Measurements from ENCODE around the gene CHMP1B.
"Not testable (repeated sequence)": the region's sequence is repeated elsewhere in the genome, so short reads cannot be mapped to it uniquely, and the experiment has no call there.

Gene CHMP1B

GRCh38 chr18:11872479-11873136 lies 21.4 kb downstream of the CHMP1B start:
- peak; percentile 18 for DNase-seq

DNA sequence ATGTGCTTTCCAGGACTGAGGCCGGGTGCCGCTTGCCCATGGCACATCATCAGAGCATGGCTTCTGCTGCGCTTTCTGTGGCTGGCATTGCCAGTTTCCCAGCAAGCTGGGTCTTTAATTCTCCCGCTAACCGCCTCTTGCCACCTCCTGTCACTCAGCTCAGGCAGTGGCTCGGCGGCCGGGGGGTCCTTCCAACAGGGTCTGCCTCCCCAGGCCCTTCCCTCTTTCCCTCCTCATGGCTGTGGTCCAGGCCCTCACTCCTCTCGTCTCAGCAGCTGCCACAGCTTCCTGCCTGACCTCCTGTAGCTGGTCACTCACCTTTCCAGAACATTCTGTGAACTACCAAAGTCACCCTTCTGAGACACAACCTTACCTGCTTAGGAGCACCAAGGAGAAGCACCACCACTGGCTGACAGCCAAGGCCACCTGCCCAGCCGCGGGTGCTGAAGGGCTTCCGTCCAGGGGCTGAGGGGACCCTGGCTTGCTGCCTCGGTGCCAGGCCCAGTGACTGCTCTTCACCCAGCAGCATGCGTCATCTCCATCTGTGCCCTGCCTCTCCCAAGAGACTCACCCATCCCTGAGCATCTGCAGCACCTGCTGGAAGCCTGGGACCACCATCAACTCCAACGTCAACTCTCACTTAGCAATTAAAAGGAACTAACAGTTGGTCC lies 22.6 kb downstream of the CHMP1B start:
- DNase-seq = no peak

DNA sequence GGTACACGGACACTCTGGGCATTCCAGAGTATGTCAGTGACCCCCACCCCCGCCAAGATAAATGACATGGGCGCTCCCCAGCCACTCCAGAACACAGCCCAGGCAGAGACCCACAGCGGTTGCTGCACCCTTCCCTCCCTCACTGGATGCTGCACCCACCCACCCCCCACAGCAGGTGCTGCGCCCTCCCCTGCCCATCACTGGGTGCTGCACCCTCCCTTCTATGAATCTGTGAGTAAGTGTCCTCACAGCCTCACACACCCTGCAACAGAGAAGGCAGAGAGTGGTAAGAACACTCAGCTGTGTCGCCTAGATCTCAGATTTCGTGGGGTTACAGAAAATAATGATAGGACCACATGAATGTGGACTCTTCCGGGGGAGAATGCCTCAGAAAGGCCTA lies 23.5 kb downstream of the CHMP1B start:
- no peak for DNase-seq

GRCh38 chr18:11877497-11878135 lies 26.4 kb downstream of the CHMP1B start:
- no peak for DNase-seq

DNA sequence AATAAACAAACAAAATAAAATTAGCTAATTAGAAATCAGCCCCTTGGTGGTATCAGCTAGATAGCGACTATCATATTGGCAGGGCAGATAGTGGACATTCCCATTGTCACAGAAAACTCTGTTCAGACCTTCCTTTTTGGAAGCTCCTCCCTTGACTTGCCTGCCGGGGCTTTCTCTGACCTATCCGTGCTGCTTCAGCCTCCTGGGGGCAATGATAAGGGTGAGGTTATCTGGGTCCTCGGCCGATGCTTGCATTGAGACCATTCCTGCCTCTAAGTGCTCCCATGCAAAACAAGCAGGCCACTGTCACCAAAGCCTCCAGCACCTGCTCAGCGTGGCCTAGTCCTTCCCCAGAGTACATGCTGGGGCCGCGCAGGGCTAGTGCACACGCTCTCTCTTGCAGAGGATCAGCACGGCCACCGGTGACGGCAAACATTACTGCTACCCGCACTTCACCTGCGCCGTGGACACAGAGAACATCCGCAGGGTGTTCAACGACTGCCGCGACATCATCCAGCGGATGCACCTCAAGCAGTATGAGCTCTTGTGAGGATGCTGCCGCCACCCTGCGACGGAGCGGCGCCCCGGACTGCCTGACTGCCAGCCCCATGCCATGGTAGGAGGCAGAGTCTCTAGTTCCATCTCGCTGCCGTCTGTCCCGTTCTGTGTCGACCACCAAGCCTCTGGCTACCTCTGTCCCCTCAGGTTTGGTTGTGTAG lies 29.5 kb downstream of the CHMP1B start:
- DNase-seq = no peak

DNA sequence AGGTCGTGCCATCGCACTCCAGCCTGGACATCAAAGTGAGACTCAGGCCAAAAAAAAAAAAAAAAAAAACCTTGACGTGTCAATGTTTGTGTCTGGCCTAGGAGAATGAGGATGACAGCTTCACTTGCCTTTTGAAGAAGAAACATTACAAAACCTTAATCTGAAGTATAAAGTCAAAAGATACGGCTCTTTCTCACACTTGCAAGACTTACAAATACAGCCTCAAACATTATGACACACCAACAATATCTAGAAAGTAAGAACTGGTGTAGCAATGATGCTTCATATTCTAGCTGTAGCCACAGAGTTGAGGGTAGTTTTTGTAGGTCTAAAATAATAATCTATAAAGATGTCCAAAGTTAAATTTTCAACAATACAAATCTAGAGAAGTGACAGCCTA lies 31.4 kb downstream of the CHMP1B start:
- peak; percentile 17 for DNase-seq

DNA sequence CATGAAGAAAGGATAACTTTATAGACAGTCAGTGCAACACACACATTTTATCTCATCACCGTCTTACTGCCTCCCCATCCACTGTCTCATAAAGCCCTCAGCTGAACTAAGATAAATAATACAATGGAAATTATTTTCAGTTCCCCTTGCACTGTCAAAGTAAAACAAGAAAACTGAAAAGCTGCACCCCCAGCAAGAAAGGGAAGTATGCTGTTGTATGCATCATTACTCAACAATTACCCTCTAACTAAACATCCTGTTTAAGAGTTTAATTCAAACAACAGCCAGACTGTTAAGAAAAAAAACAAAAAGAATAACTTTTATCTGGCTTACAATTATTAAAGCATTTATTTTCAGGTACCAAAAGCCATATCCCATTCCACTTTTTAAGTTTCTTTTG lies 31.9 kb downstream of the CHMP1B start:
- peak; percentile 95 for DNase-seq

DNA sequence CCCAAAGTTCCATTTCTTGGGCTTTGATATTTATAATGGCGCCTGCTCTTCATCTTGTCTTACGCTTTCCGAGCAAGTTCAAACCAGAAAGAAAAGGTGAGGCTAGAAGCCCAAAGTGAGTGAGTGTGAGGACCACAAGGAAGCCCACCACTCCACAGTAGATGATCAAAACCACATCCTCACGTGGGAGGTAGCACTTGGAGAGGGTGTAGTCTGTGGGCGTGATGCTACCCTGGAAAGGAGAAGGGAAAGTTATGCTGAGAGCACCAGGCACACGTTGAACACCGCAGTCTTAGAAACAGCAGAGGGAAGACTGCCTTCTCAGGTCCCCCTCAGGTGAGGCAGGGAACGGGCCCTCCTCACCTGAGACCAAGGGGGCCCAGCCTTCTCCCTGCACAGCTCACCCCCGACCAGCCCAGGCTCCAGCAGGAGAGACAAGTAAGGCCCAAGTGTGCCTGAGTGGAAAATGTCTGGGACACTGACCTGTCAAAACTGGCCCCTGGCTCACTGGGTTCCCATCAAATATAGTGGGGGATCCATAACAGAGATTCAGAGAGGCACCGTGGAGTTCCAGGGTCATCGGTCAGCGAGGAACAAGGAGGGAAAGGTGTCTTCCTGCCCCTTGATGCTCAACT lies 33.3 kb downstream of the CHMP1B start:
- peak; percentile 62 for DNase-seq

- peak; percentile 90 for DNase-seq
Observed at GRCh38 chr18:11885278-11885947, 34.2 kb downstream of the CHMP1B start.

DNA sequence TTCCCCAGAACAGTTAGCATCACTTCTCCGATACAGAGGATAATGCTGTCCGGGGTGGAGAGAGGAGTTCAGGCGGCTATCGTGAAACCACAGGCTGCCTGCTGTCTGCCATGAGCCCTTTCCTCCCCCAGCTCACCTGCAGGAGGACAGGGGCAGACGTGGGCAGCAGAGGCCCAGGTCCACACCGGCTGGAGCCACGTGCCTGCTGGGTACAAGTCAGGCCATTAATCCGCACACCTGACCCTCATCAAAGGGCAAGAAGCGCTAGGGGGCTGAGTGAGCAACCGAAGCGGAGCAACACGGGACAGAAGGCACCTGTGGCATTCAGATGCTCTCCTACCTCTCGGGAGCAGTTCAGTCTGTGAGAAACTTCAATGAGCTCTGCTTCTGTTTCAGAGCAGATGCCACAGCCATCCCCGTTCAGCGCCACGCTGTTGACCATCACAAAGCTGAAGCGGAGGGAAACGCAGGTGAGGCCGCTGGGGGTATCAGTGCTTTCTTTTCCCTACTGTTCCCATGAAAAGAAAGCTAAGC lies 35.4 kb downstream of the CHMP1B start:
- DNase-seq = no peak

- no peak for DNase-seq
Observed at GRCh38 chr18:11887328-11888128, 36.3 kb downstream of the CHMP1B start.

DNA sequence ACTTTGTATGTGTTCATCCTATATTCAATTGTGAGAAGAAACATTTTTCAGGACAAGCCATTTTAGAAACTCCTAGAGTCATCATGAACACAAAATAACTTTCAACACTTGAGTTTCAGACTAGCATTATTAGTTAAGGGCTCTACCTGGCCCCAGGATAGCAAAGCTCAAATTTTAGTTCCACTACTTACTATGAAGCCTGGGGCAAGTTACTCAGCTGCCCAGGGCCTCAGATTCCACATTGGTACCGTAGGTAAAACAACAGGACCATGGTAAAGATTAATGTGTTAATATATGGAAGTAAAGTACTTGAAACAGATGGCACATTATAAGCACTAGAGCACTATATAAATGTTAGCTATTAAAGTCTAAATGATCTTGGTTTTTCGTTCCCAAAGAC lies 37.5 kb downstream of the CHMP1B start:
- DNase-seq = no peak

DNA sequence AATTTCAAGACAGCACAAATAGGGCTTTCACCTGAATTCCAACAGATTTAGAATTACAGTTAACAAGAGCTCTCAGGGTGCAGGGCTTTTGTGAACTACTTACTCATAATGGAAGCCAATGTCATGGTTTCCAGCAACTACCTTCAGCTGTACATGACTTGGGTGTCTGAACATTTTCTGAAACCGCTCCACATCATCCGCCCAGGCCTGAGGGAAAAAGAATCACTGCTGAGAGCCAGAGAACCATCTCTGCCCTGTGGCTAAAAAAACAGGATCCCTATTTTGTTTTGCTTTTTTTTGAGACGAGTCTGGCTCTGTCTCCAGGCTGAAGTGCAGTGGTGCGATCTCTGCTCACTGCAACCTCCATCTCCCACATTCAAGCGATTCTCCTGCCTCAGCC lies 38.1 kb downstream of the CHMP1B start:
- no peak for DNase-seq

DNA sequence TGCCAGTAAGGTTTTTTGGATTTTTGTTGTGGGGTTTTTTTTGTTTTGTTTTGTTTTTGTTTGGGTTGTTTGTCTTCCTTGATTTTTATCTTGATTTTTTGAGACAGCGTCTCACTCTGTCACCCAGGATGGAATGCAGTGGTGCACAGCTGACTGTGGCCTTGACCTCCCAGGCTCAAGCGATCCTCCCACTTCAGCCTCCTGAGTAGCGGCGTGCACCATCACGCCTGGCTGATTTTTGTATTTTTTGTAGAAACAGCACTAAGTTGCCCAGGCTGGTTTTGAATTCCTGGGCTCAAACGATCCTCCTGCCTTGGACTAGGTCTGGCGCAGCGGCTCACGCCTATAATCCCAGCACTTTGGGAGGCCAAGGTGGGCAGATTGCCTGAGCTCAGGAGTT lies 40.5 kb downstream of the CHMP1B start:
- no peak for DNase-seq

DNA sequence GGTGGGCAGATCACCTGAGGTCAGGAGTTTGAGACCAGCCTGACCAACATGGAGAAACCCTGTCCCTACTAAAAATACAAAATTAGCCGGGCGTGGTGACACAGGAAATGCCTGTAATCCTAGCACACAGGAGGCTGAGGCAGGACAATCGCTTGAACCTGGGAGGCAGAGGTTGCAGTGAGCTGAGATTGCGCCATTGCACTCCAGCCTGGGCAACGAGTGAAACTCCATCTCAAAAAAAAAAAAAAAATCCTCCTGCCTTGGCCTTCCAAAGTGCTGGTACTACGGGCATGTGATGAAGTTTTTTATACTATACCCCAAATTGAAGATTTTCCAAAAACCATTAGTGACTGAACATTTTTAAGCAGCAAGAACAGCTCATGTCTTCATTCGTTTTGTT lies 41.2 kb downstream of the CHMP1B start:
- not testable (repeated sequence) for DNase-seq

DNA sequence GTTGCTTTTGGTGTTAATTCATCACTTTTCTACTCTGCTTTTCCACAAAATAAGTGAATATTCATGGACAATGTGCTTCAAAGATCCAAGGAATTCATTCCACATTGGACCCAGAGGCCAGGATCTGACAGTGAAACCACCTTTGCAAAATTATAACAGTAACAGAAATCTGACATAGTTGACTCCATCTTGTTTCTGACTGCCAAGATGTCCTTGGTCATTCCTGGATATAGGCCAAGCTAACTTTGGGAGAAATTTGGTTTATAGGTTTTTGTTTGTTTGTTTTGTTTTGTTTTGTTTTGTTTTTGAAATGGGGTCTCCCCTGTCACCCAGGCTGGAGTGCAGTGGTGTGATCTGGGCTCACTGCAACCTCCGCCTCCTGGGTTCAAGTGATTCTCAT lies 46.6 kb downstream of the CHMP1B start:
- DNase-seq = no peak

DNA sequence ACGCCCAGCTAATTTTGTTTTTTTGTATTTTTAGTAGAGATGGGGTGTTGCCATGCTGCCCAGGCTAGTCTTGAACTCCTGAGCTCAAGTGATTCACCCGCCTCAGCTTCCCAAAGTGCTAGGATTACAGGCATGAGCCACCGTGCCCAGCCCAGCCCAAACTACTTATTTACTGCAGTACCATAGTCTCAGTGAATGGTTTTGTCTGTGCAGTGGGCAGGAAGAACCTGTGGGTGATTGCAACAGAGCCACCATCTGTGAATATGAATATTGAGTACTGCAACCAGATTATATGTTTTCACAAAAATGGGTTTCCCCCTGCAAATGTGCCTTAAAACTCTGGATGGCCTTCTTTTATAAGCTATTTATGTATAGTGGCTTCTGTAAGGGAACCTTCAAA lies 47.9 kb downstream of the CHMP1B start:
- DNase-seq = peak; percentile 59

DNA sequence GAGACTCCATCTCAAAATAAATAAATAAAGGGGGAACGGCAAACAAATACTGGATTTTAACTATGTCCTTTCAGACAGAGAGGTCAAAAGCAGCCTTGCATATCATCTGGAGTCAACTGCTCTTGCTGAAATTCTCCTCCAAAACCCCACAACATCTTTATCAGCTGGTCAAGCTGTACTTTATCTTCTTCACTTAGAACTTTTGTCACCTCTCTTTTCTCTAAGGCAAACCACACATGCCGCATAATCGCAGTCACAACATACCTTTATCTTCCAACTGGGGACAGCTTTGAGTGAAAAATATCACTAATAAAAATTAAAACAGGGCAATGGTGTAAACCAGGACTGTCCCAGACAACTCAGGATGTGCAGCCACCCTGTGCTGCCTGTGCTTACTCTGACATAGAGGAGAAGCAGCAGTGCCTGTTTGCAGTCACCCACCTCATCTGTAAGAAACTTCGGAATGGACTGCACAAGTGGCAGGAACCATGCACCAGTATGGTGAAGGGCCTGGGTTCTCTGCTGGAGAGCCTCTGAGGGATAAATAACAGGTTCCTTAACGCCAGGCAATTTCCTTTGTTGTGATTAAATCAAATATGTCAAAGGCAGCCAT lies 50.7 kb downstream of the CHMP1B start:
- DNase-seq = no peak

DNA sequence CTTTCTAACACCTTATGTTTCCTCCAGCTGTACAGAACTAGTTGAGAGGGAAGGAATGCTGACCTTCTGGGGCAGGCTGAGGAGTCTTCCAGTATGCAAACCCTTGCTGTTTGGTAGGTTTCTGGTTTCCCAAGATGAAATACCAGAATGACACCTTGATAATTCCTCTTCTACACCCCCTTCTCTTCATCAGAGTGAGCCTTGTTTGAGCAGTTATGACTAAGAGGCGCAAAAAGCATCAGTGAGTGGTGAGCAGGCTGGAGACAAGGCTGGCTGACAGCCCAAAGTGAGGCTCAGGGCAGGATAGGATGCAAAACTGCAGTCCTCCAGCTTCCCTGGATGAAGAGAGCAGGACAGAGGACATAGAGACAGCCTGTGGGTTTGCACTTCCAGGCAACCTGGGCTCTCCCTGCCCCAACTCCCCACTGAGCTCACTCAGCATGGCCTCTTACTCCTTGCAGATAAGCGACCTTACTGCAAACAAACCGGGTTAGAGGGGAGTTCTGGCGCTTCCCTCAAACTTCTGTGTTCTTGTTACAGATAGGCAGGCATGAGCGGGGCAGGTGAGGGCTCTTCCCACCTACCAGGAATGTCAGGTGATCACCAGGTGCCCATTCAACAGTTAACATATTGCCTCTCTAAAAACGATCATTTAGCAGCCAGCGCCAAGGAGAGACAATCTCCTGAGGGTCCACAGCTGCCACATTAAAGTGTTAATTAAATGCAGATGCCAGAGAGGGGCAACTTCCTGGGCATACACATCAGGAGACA lies 51.5 kb downstream of the CHMP1B start:
- no peak for DNase-seq

Measured in MV-4-11 (cell line).